A204.1 (cell line): ENCODE measurements around the gene MROH2A.
"Not testable (repeated sequence)": the region's sequence is repeated elsewhere in the genome, so short reads cannot be mapped to it uniquely, and the experiment has no call there.

Experiments used
- FAIRE-seq: peaks from 2 replicates; lab custom pipeline; 2012; peaks lifted over from hg19 to GRCh38; lab: Jason Lieb, UNC

MROH2A gene

GRCh38 chr2:233778030-233778429, at the start of gene MROH2A:
Gene MROH2A, plus strand, starts transcription at chr2:233778330. Its CDS starts 1,029 bp downstream, at chr2:233779359.
- no peak for FAIRE-seq

- FAIRE-seq, result no peak
Measured at GRCh38 chr2:233728723-233729301, 49.3 kb upstream of the MROH2A start, which contains the start of gene UGT1A3. Gene UGT1A3, plus strand, starts transcription at chr2:233729042. Its CDS starts 85 bp downstream, at chr2:233729127.

GRCh38 chr2:233736868-233737653, 41.1 kb upstream of the MROH2A start:
- FAIRE-seq, result not testable (repeated sequence)

- FAIRE-seq, result no peak
Measured at GRCh38 chr2:233740870-233741269, 37.3 kb upstream of the MROH2A start.

- no peak for FAIRE-seq
Measured at GRCh38 chr2:233743464-233744259, 34.5 kb upstream of the MROH2A start.

GRCh38 chr2:233745073-233745755, 32.9 kb upstream of the MROH2A start:
- no peak for FAIRE-seq

- not testable (repeated sequence) for FAIRE-seq
Measured at GRCh38 chr2:233745838-233746237, 32.3 kb upstream of the MROH2A start.

- no peak for FAIRE-seq
Measured at GRCh38 chr2:233746475-233747282, 31.5 kb upstream of the MROH2A start.

GRCh38 chr2:233747283-233747544, 30.9 kb upstream of the MROH2A start:
- no peak for FAIRE-seq

- not testable (repeated sequence) for FAIRE-seq
Measured at GRCh38 chr2:233750689-233751088, 27.4 kb upstream of the MROH2A start.

- FAIRE-seq, result not testable (repeated sequence)
Measured at GRCh38 chr2:233751212-233752009, 26.7 kb upstream of the MROH2A start.

GRCh38 chr2:233754872-233755611, 23.1 kb upstream of the MROH2A start:
- FAIRE-seq, result no peak

- FAIRE-seq, result no peak
Measured at GRCh38 chr2:233756429-233757081, 21.6 kb upstream of the MROH2A start.

- FAIRE-seq, result no peak
Measured at GRCh38 chr2:233758141-233758540, 20.0 kb upstream of the MROH2A start.

- FAIRE-seq, result no peak
Measured at GRCh38 chr2:233758849-233759248, 19.3 kb upstream of the MROH2A start.

GRCh38 chr2:233760043-233760442, 18.1 kb upstream of the MROH2A start, which contains the start of gene UGT1A1:
Gene UGT1A1, plus strand, starts transcription at chr2:233760270. Its CDS starts 18 bp downstream, at chr2:233760288.
- no peak for FAIRE-seq

GRCh38 chr2:233761040-233761769, 16.9 kb upstream of the MROH2A start:
- FAIRE-seq, result no peak

GRCh38 chr2:233764264-233764663, 13.9 kb upstream of the MROH2A start:
- FAIRE-seq, result no peak

GRCh38 chr2:233764761-233765160, 13.4 kb upstream of the MROH2A start:
- FAIRE-seq, result no peak
